Measurements from ENCODE around the gene SLC8A3. TPM values are rescaled to one million over a fixed set of nuclear protein-coding genes. Genes with fewer than 3 reads are reported as not detected.

SLC8A3 gene
- total and polyA plus RNA-seq, 10 of the 15 experiments (the other 5 are each of a cell fraction or from before 2014, with no cell fraction given) = 0.04 to 0.17 (median 0.13) TPM; not detected in 3

DNA sequence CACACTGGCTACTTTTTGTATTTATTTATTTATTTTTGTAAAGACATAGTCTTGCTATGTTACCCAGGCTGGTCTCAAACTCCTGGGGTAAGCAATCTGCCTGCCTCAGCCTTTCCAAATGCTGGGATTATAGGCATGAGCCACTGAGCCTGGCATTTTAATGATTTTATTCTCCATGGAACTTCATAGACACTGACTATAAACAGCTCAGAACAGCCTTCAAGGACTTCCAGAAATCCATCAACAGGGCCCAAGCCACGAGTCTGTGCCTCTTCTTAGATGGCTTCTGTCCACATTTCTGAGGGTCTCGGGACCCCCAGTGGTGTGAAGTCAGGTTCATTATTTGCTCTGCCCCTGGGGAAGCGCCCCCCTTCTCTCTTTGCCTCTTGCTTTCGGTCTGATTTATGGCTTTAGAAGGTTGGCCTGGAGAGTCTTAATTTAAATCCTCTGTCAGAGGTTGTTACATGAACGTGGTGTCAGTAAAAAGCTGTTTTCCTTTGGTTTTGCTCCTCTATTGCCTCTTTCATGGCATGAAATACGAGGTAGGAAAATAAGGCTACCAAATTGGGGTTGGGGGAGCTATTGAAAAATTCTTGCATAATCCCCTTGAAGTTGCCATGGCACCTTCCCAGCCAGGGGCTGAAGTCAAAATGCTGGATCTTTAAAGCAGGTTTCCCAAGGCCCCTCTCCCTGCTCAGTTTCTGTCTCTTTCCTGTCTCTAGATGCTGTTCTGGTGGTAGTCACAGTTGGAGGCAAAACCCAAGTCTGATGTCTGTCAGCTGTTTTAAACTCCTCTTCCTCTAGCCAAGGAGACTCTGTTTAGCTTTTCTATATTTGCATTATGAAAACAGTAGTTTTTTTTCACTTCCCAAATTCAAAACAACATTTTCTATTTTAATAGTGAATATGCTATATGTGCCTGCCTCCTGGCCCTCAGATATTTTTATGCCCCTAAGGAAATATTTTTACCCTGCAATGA is 180.2 kb downstream of the SLC8A3 start:
- SMC1A ChIA-PET (ENCODE audit: uncharacterized antibody, unreplicated experiment) = interaction anchor here (0.6 kb wide), 1 partner anchor 1847 kb away, joined by 3 read pairs; no protein-coding TSS in a partner anchor
- peak overlapping the region; percentile 41 for H3K4me2 ChIP-seq (ENCODE audit: control insufficient read depth, insufficient read depth)
- H3K4me1 ChIP-seq (ENCODE audit: control insufficient read depth, insufficient read depth, low read length) = peaks cover 24% of the 10 kb centered on the region
- no peaks in the 10 kb centered on the region for H3K79me2 ChIP-seq (ENCODE audit: control insufficient read depth, insufficient read depth, low read length)
- RAD21 ChIA-PET (ENCODE audit: unreplicated experiment) = no interaction called here
- H3K9ac ChIP-seq (ENCODE audit: control insufficient read depth, insufficient read depth, low read length) = no peak overlapping the region
- no peaks in the 10 kb centered on the region; the same call in 2 of the 3 replicates for H3K9me3 ChIP-seq (replicated peaks; ENCODE audit: control insufficient read depth, insufficient read depth, low read length)
- no peaks in the 10 kb centered on the region for H3K36me3 ChIP-seq (ENCODE audit: control insufficient read depth in 2 of 2, insufficient read depth in 2 of 2, low read length in 1 of 2)
- no peaks in the 10 kb centered on the region for H3K27me3 ChIP-seq (replicated peaks in 1 of 2; ENCODE audit: control insufficient read depth in 2 of 2, insufficient read depth in 2 of 2, low read length in 1 of 2)
- CTCF ChIA-PET = interaction anchor here (0.6 to 1.2 kb wide), 3 partner anchors 11 to 282 kb away, joined by 3 to 4 read pairs (median 3); no protein-coding TSS in a partner anchor
- DNase-seq (ENCODE audit: low read depth, low spot score) (no peak), ATAC-seq (peak; percentile 39; the same call in 2 of the 3 replicates), FAIRE-seq (peak; percentile 35)
- H3K27ac ChIP-seq (ENCODE audit: control insufficient read depth, insufficient read depth) = no peak overlapping the region
- no peaks in the 10 kb centered on the region for H4K20me1 ChIP-seq (ENCODE audit: control insufficient read depth, insufficient read depth)
- in situ Hi-C loops (cut with MboI) = no loop called here
- WGBS (ENCODE audit: insufficient coverage, insufficient replicate concordance, low lambda C conversion rate, missing lambda C conversion rate) = 19% methylated on average over 6 of the region's 6 CpGs
- BruUV-seq (replicated peaks) = no TSS peak
- 0 out of 2 replicates have a peak overlapping the region, but pooled peaks have one; percentile 2 for H3K4me3 ChIP-seq
- TF ChIP-seq MXI1 (IDR thresholded peaks at IDR 0.05; ENCODE audit: low read depth, low read length) = no peak
- TF ChIP-seq SPI1 (IDR thresholded peaks at IDR 0.05; ENCODE audit: borderline replicate concordance, insufficient read depth, low read depth, low read length) = 0 out of 2 replicates have a peak, but pooled peaks have one; percentile 15
- POLR2A ChIA-PET = no interaction called here
- H2AFZ ChIP-seq (ENCODE audit: control insufficient read depth, low read depth, low read length) = no peak overlapping the region; the same call in 1 of the 2 replicates
- intact Hi-C loops (cut with micrococcal nuclease; ENCODE audit: unreplicated experiment) = no loop called here

DNA sequence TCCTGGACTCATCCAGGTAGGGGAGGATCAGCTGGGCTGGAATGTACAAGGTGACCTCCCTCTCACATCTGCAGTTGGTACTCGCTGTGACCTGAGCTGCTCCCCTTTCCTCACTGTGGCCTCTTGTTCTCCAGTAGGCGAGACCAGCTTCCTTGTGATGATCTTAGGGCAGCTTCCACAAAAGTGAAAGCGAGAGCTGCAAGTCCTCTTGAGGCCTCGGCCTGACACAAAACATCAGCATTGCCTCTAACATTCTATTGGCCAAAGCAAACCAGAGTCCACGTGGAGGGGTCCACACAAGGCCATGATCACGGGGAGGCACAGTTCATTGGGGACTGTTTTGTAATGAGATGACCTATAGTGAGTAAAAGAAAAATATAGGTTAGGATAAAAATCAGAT is 182.1 kb downstream of the SLC8A3 start:
- peak overlapping the region; percentile 57; the same call in 1 of the 2 replicates for H3K4me2 ChIP-seq (ENCODE audit: control insufficient read depth, insufficient read depth)
- DNase-seq (ENCODE audit: low read depth, low spot score) = no peak
- no peak overlapping the region for H3K4me3 ChIP-seq
- peak overlapping the region; percentile 2 for H2AFZ ChIP-seq (ENCODE audit: control insufficient read depth, low read depth, low read length)
- TF ChIP-seq, protein P1, sequence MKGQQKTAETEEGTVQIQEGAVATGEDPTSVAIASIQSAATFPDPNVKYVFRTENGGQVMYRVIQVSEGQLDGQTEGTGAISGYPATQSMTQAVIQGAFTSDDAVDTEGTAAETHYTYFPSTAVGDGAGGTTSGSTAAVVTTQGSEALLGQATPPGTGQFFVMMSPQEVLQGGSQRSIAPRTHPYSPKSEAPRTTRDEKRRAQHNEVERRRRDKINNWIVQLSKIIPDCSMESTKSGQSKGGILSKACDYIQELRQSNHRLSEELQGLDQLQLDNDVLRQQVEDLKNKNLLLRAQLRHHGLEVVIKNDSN (IDR thresholded peaks at IDR 0.05; ENCODE audit: borderline replicate concordance, extremely low read length, insufficient read depth, low read depth, low read length) = peak; percentile 3
- TF ChIP-seq EP300 (IDR thresholded peaks at IDR 0.05; ENCODE audit: borderline replicate concordance in 1 of 2, control insufficient read depth in 1 of 2, low read depth in 2 of 2, low read length in 2 of 2) = no peak
- in situ Hi-C loops (cut with MboI) = no loop called here
- RAD21 ChIA-PET (ENCODE audit: unreplicated experiment) = interaction anchor here (1.1 kb wide), 1 partner anchor 297 kb away, joined by 3 read pairs; no protein-coding TSS in a partner anchor
- POLR2A ChIA-PET = no interaction called here
- H3K79me2 ChIP-seq (ENCODE audit: control insufficient read depth, insufficient read depth, low read length) = no peaks in the 10 kb centered on the region
- WGBS (ENCODE audit: insufficient coverage, insufficient replicate concordance, low lambda C conversion rate, missing lambda C conversion rate) = 72% methylated on average over 6 of the region's 6 CpGs
- no peaks in the 10 kb centered on the region for H4K20me1 ChIP-seq (ENCODE audit: control insufficient read depth, insufficient read depth)
- CTCF ChIA-PET = interaction anchor here (0.6 to 1.9 kb wide), 2 partner anchors 13 to 21 kb away, joined by 3 to 7 read pairs; no protein-coding TSS in a partner anchor
- SMC1A ChIA-PET (ENCODE audit: uncharacterized antibody, unreplicated experiment) = no interaction called here
- ATAC-seq = peak; percentile 25; the same call in 1 of the 3 replicates
- no peak overlapping the region for H3K9ac ChIP-seq (ENCODE audit: control insufficient read depth, insufficient read depth, low read length)
- no peak overlapping the region for H3K27ac ChIP-seq (ENCODE audit: control insufficient read depth, insufficient read depth)
- intact Hi-C loops (cut with micrococcal nuclease; ENCODE audit: unreplicated experiment) = no loop called here
- no peaks in the 10 kb centered on the region; the same call in 2 of the 3 replicates for H3K9me3 ChIP-seq (replicated peaks; ENCODE audit: control insufficient read depth, insufficient read depth, low read length)
- H3K27me3 ChIP-seq (replicated peaks in 1 of 2; ENCODE audit: control insufficient read depth in 2 of 2, insufficient read depth in 2 of 2, low read length in 1 of 2) = no peaks in the 10 kb centered on the region
- no peaks in the 10 kb centered on the region for H3K36me3 ChIP-seq (ENCODE audit: control insufficient read depth in 2 of 2, insufficient read depth in 2 of 2, low read length in 1 of 2)
- no peak for FAIRE-seq
- H3K4me1 ChIP-seq (ENCODE audit: control insufficient read depth, insufficient read depth, low read length) = peaks cover 17% of the 10 kb centered on the region
- no TSS peak for BruUV-seq (replicated peaks)
